Neuronal stem cell (in vitro differentiated cells): ENCODE measurements around the gene FCHSD2.
"Not testable (repeated sequence)": the region's sequence is repeated elsewhere in the genome, so short reads cannot be mapped to it uniquely, and the experiment has no call there.

ENCODE experiments used
- DNase-seq: peaks from one replicate; pipeline ENCODE4 v3.0.0-alpha.2; 2013; ENCODE audit warnings: low spot score
- H2AFZ ChIP-seq: one replicate; pipeline ENCODE4 v1.6.1; 2013; ENCODE audit warnings: mild to moderate bottlenecking, low read length, inconsistent platforms
- H2AK5ac ChIP-seq: 2 replicates; pipeline ENCODE4 v1.6.1; 2013; ENCODE audit warnings: low read depth, mild to moderate bottlenecking, inconsistent platforms, low read length, moderate library complexity, mixed read lengths
- H2BK120ac ChIP-seq: 2 replicates; pipeline ENCODE4 v1.6.1; 2013; ENCODE audit warnings: low read depth, mild to moderate bottlenecking, inconsistent platforms, low read length, moderate library complexity, mixed read lengths
- H2BK12ac ChIP-seq: one replicate; pipeline ENCODE4 v1.6.1; 2013; ENCODE audit warnings: low read length, inconsistent platforms
- H2BK15ac ChIP-seq: 2 replicates; pipeline ENCODE4 v1.6.1; 2013; ENCODE audit warnings: mild to moderate bottlenecking, low read length, inconsistent platforms, mixed read lengths
- H2BK5ac ChIP-seq: one replicate; pipeline ENCODE4 v1.6.1; 2013; ENCODE audit warnings: inconsistent platforms, mild to moderate bottlenecking, low read length, moderate library complexity
- H3K14ac ChIP-seq: one replicate; pipeline ENCODE4 v1.6.1; 2013; ENCODE audit warnings: low read length, inconsistent platforms
- H3K18ac ChIP-seq: 2 replicates; pipeline ENCODE4 v1.6.1; 2013; ENCODE audit warnings: low read length, inconsistent platforms
- H3K23ac ChIP-seq: 2 replicates; pipeline ENCODE4 v1.6.1; 2013; ENCODE audit warnings: low read depth, mild to moderate bottlenecking, mixed read lengths, low read length, inconsistent platforms; ENCODE audit not compliant: poor library complexity
- H3K27ac ChIP-seq: replicated peaks from 3 replicates; pipeline ENCODE4 v1.5.1; 2013; ENCODE audit warnings: low read length, inconsistent platforms
- H3K27me3 ChIP-seq, 3 experiments: 2 replicates each; pipeline ENCODE4 v1.6.1; 2013; ENCODE audit warnings: low read length in 3 of 3, mild to moderate bottlenecking in 2 of 3, inconsistent platforms in 1 of 3, low read depth in 1 of 3, mixed read lengths in 1 of 3, moderate library complexity in 1 of 3; ENCODE audit not compliant: control insufficient read depth in 3 of 3, insufficient read depth in 3 of 3
- H3K36me3 ChIP-seq, 2 donors: replicated peaks in 1 of 2; 2 replicates each; pipeline ENCODE4 v1.6.1; 2013; ENCODE audit warnings: low read length in 2 of 2; ENCODE audit not compliant: control insufficient read depth in 2 of 2, insufficient read depth in 2 of 2
- H3K4ac ChIP-seq: 2 replicates; pipeline ENCODE4 v1.6.1; 2013; ENCODE audit warnings: inconsistent platforms, mild to moderate bottlenecking, low read length, moderate library complexity
- H3K4me1 ChIP-seq, 2 donors: 1 replicate in 1 of 2; 2 replicates in 1 of 2; pipeline ENCODE4 v1.6.1; 2013; ENCODE audit warnings: low read length in 2 of 2, low read depth in 1 of 2; ENCODE audit not compliant: control insufficient read depth in 2 of 2, insufficient read depth in 1 of 2
- H3K4me2 ChIP-seq: one replicate; pipeline ENCODE4 v1.6.1; 2013; ENCODE audit warnings: mild to moderate bottlenecking, low read length, inconsistent platforms; ENCODE audit not compliant: insufficient read depth, poor library complexity, severe bottlenecking
- H3K4me3 ChIP-seq, 2 donors: 2 replicates each; pipeline ENCODE4 v1.5.1; 2013; ENCODE audit warnings: low read length in 2 of 2, mild to moderate bottlenecking in 2 of 2, inconsistent platforms in 1 of 2, moderate library complexity in 1 of 2
- H3K79me1 ChIP-seq: one replicate; pipeline ENCODE4 v1.6.1; 2013; ENCODE audit warnings: low read depth, mild to moderate bottlenecking, inconsistent platforms, low read length, moderate library complexity
- H3K9ac ChIP-seq: one replicate; pipeline ENCODE4 v1.6.1; 2013; ENCODE audit warnings: mild to moderate bottlenecking, low read depth, low read length, inconsistent platforms; ENCODE audit not compliant: poor library complexity
- H3K9me3 ChIP-seq, 2 donors: replicated peaks in 1 of 2; 2 replicates each; pipeline versions ENCODE3 to v1.6.1; 2013; ENCODE audit warnings: low read length in 2 of 2, mild to moderate bottlenecking in 2 of 2, inconsistent platforms in 1 of 2, low read depth in 1 of 2, mixed read lengths in 1 of 2, moderate library complexity in 1 of 2; ENCODE audit not compliant: control insufficient read depth in 2 of 2, insufficient read depth in 1 of 2
- H4K8ac ChIP-seq: one replicate; pipeline ENCODE4 v1.6.1; 2013; ENCODE audit warnings: low read depth, mild to moderate bottlenecking, inconsistent platforms, low read length, moderate library complexity
- H4K91ac ChIP-seq: one replicate; pipeline ENCODE4 v1.6.1; 2013; ENCODE audit warnings: low read length, low read depth, mild to moderate bottlenecking, inconsistent platforms; ENCODE audit not compliant: poor library complexity
- WGBS, 2 donors: extraction: QIAGEN DNeasy Blood & Tissue Kit; methylation state at CpG; one replicate each; pipeline ENCODE4 v1.1.7; 2013; ENCODE audit warnings: missing lambda C conversion rate in 2 of 2, mixed read lengths in 1 of 2; ENCODE audit not compliant: insufficient read length in 2 of 2, insufficient replicate concordance in 1 of 2; ENCODE audit errors: extremely low coverage in 2 of 2; 5-methylcytosine and 5-hydroxymethylcytosine counted together

Gene FCHSD2

DNA sequence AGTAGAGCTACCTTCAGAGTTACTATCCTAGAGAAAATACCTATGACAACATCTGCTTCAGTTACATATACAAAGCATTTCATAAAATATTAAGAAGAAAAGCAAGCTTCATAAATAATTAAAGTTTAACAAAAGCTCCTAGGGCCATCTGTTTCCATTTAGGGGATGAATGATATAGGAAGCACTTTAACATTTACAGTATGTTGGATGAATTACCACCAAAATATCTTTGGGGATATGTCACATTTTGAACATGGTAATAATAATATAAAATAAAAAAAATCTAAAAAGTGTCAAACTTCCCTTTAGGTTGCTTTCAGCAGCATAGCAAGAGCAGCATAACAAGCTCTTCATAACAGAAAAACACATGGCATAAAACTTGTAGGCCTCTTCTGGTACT lies 223.3 kb downstream of the FCHSD2 start:
- no peak for DNase-seq
- Histone ChIP-seq H3K9me3 (no peaks in the 10 kb centered on the region), H3K14ac (no peak overlapping the region)

DNA sequence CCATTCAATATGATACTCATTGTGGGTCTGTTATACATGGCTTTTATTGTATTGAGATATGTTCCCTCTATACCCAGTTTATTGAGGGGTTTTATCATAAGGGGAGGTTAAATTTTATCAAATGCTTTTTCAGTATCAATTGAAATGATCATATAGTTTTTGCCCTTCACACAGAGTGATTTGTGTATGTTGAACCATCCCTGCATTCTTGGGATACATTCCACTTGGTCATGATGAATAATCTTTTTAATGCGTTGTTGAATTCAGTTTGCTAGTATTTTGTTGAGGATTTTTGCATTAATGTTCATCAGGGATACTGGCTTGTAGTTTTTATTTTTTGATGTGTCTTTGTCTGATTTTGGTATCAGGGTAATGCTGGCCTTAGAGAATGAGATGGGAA lies 229.9 kb downstream of the FCHSD2 start:
- no peak overlapping the region for H3K4me3 ChIP-seq
- H2BK5ac ChIP-seq = no peak overlapping the region
- no peak overlapping the region for H2BK12ac ChIP-seq
- H3K4me1 ChIP-seq = no peaks in the 10 kb centered on the region
- no peak overlapping the region for H3K9ac ChIP-seq
- H2BK15ac ChIP-seq = no peak overlapping the region
- no peak overlapping the region for H4K91ac ChIP-seq
- no peak overlapping the region for H4K8ac ChIP-seq
- H3K9me3 ChIP-seq = peaks cover 2 to 40% of the 10 kb centered on the region in 2 donors
- H3K18ac ChIP-seq = no peak overlapping the region
- H3K23ac ChIP-seq = no peak overlapping the region
- H2AK5ac ChIP-seq = no peak overlapping the region
- no peak overlapping the region for H3K4ac ChIP-seq
- no CpG with 5 or more reads among the region's 1 CpG for WGBS, 2 donors
- H3K27ac ChIP-seq = no peak overlapping the region
- no peak for DNase-seq
- H3K79me1 ChIP-seq = no peaks in the 10 kb centered on the region
- no peak overlapping the region for H2AFZ ChIP-seq
- H3K14ac ChIP-seq = no peak overlapping the region
- no peak overlapping the region for H3K4me2 ChIP-seq
- H2BK120ac ChIP-seq = no peak overlapping the region
- peaks cover 0 to 2% of the 10 kb centered on the region in 2 donors for H3K36me3 ChIP-seq
- no peaks in the 10 kb centered on the region for H3K27me3 ChIP-seq

More for the DNA sequence above, 223.3 kb downstream of the FCHSD2 start:
- Histone ChIP-seq H2BK15ac (no peak overlapping the region), H3K36me3 (peaks cover 2 to 7% of the 10 kb centered on the region in 2 donors), H2AFZ (no peak overlapping the region), H2BK120ac (no peak overlapping the region), H3K9ac (no peak overlapping the region), H3K27ac (no peak overlapping the region), H3K4me3 (no peak overlapping the region), H3K4me2 (no peak overlapping the region), H4K91ac (no peak overlapping the region), H3K4me1 (no peaks in the 10 kb centered on the region), H2AK5ac (no peak overlapping the region), H3K4ac (no peak overlapping the region), H3K18ac (no peak overlapping the region), H2BK5ac (no peak overlapping the region), H4K8ac (no peak overlapping the region), H3K23ac (no peak overlapping the region), H3K27me3 (no peaks in the 10 kb centered on the region), H3K79me1 (no peaks in the 10 kb centered on the region), H2BK12ac (no peak overlapping the region)

GRCh38 chr11:72909558-72910388 lies 232.3 kb downstream of the FCHSD2 start:
- peaks cover 2 to 40% of the 10 kb centered on the region in 2 donors for H3K9me3 ChIP-seq
- not testable (repeated sequence) for H4K91ac ChIP-seq, H3K36me3 ChIP-seq, H3K27me3 ChIP-seq, H3K27ac ChIP-seq, H3K4ac ChIP-seq, H2BK15ac ChIP-seq, H3K4me1 ChIP-seq, H3K79me1 ChIP-seq, H2BK5ac ChIP-seq, H4K8ac ChIP-seq, H3K23ac ChIP-seq, H2BK12ac ChIP-seq, H3K9ac ChIP-seq, H3K14ac ChIP-seq, H2AFZ ChIP-seq, H3K4me2 ChIP-seq, H3K18ac ChIP-seq, DNase-seq, H3K4me3 ChIP-seq, H2AK5ac ChIP-seq, H2BK120ac ChIP-seq
- no CpG with 5 or more reads among the region's 42 CpGs for WGBS, 2 donors

DNA sequence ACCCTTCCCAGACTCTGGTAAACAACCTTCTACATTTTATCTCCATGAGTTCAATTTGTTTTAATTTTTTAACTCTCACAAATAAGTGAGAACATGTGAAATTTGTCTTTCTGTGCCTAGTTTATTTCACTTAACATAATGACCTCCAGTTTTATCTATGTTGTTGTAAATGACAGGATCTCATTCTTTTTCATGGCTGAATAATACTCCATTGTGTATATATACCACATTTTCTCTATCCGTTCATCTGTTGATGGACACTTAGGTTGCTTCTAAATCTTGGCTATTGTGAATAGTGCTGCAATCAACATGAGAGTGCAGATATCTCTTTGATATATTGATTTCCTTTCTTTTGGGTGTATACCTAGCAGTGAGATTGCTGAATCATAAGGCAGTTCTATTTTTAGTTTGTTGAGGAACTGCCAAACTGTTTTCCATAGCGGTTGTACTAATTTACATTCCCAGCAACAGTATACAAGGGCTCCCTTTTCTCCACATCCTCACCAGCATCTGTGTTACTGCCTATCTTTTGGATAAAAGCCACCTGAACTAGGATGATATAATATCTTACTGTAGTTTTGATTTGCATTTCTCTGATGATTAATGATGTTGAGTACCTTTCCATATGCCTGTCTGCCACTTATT lies 234.0 kb downstream of the FCHSD2 start:
- no peaks in the 10 kb centered on the region for H3K36me3 ChIP-seq
- no peaks in the 10 kb centered on the region for H3K27me3 ChIP-seq
- H3K27ac ChIP-seq = no peak overlapping the region
- no peak overlapping the region for H3K14ac ChIP-seq
- no peak overlapping the region for H3K23ac ChIP-seq
- H2AK5ac ChIP-seq = no peak overlapping the region
- H3K4me3 ChIP-seq = no peak overlapping the region
- no peak overlapping the region for H2BK15ac ChIP-seq
- no peak overlapping the region for H4K8ac ChIP-seq
- no peak overlapping the region for H2AFZ ChIP-seq
- no peak for DNase-seq
- H3K9me3 ChIP-seq = peaks cover 2 to 35% of the 10 kb centered on the region in 2 donors
- H3K79me1 ChIP-seq = no peaks in the 10 kb centered on the region
- H3K4me1 ChIP-seq = no peaks in the 10 kb centered on the region
- H2BK12ac ChIP-seq = no peak overlapping the region
- no CpG with 5 or more reads among the region's 2 CpGs for WGBS, 2 donors
- H3K4ac ChIP-seq = no peak overlapping the region
- H2BK120ac ChIP-seq = no peak overlapping the region
- H4K91ac ChIP-seq = no peak overlapping the region
- no peak overlapping the region for H2BK5ac ChIP-seq
- H3K4me2 ChIP-seq = no peak overlapping the region
- no peak overlapping the region for H3K18ac ChIP-seq
- H3K9ac ChIP-seq = no peak overlapping the region
